Measurements from ENCODE around the gene EPC1. TPM values are rescaled to one million over a fixed set of nuclear protein-coding genes. Genes with fewer than 3 reads are reported as not detected.

The EPC1 gene
- total and polyA plus RNA-seq, 9 of the 15 experiments (the other 6 are each of a cell fraction or from before 2014, with no cell fraction given): 7.0 to 43.6 (median 16.1) TPM

GRCh38 chr10:32347363-32348022 lies 535 bp upstream of the EPC1 start (continued):
- TF ChIP-seq, protein P1, sequence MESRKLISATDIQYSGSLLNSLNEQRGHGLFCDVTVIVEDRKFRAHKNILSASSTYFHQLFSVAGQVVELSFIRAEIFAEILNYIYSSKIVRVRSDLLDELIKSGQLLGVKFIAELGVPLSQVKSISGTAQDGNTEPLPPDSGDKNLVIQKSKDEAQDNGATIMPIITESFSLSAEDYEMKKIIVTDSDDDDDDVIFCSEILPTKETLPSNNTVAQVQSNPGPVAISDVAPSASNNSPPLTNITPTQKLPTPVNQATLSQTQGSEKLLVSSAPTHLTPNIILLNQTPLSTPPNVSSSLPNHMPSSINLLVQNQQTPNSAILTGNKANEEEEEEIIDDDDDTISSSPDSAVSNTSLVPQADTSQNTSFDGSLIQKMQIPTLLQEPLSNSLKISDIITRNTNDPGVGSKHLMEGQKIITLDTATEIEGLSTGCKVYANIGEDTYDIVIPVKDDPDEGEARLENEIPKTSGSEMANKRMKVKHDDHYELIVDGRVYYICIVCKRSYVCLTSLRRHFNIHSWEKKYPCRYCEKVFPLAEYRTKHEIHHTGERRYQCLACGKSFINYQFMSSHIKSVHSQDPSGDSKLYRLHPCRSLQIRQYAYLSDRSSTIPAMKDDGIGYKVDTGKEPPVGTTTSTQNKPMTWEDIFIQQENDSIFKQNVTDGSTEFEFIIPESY (CRISPR knock-in tag; IDR thresholded peaks at IDR 0.05): 0 out of 2 replicates have a peak, but pooled peaks have one; percentile 7
- TF ChIP-seq ZNF311 (CRISPR knock-in tag; IDR thresholded peaks at IDR 0.05) (no peak), PHF8 (IDR thresholded peaks at IDR 0.05; ENCODE audit: borderline replicate concordance, low read length) (peak; percentile 51; the same call in 1 of the 2 replicates), NEUROD1 (IDR thresholded peaks at IDR 0.05; ENCODE audit: borderline replicate concordance, low read depth, low read length, partially characterized antibody) (no peak), PHTF2 (CRISPR knock-in tag; IDR thresholded peaks at IDR 0.05) (no peak), NFYB (IDR thresholded peaks at IDR 0.05; ENCODE audit: extremely low read depth, insufficient read length) (no peak), NBN (IDR thresholded peaks at IDR 0.05; ENCODE audit: low read depth) (no peak), ZBTB7A (IDR thresholded peaks at IDR 0.05; ENCODE audit: borderline replicate concordance, control insufficient read depth, low read depth, low read length) (peak; percentile 51; the same call in 1 of the 2 replicates), EP300 (IDR thresholded peaks at IDR 0.05; ENCODE audit: low read length) (no peak)
- TF ChIP-seq, protein P2, sequence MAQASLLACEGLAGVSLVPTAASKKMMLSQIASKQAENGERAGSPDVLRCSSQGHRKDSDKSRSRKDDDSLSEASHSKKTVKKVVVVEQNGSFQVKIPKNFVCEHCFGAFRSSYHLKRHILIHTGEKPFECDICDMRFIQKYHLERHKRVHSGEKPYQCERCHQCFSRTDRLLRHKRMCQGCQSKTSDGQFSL (CRISPR knock-in tag; IDR thresholded peaks at IDR 0.05): no peak
- TF ChIP-seq, protein P2 (tag; IDR thresholded peaks at IDR 0.05): peak in 1 of 2 experiments; percentile 67; a peak in 1 of 4 replicates

All from K562 (cell line).